HG03457 (cell line): ENCODE results near the gene SSTR1.

Experiments used
- ATAC-seq: cut with Tn5 transposase; IDR thresholded peaks from one replicate; pipeline ENCODE4 v1.9.1; 2021; ENCODE audit warnings: moderate number of reproducible peaks; ENCODE audit not compliant: unreplicated experiment

The SSTR1 gene

DNA sequence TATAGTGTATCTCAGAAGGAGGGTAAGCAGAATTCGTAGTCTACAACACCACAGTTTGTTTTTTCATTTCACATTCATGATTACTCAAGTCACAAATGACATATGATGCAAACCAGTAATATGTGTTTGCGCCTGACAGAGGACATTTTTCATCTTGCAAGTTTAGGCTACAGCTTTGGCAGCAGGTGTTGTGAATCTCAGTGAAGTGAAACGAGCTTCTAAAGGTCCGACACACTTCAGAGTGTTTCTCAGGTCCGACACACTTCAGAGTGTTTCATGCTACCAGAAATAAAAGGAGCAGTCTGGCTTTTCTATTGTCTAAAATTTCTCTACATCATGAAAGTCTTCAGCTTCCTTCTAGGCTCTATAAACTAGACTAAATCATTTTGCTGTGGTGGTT, 25.5 kb downstream of the SSTR1 start:
- ATAC-seq, result no peak

GRCh38 chr14:38238332-38238731, 30.6 kb downstream of the SSTR1 start:
- no peak for ATAC-seq

DNA sequence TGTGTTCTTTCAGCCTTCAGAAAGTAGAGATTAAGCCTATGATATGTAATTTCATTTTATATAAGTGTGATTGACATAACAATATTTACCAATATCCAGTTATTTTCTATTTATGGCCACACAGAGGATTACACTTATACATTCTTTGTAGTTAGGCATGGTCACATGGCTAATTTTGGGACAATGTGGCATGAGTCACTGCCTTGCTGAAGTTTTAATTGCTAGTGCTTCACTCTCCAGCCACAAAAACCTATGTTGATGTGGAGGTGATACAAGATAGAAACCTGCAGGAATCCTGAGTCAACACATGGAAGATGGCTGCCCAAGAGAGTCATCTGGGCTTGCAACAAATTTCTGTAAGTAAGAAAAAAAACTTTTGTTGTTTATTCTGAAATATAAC, 31.2 kb downstream of the SSTR1 start:
- no peak for ATAC-seq

- no peak for ATAC-seq
These were observed 36.1 kb downstream of the SSTR1 start for GRCh38 chr14:38243696-38244240.

DNA sequence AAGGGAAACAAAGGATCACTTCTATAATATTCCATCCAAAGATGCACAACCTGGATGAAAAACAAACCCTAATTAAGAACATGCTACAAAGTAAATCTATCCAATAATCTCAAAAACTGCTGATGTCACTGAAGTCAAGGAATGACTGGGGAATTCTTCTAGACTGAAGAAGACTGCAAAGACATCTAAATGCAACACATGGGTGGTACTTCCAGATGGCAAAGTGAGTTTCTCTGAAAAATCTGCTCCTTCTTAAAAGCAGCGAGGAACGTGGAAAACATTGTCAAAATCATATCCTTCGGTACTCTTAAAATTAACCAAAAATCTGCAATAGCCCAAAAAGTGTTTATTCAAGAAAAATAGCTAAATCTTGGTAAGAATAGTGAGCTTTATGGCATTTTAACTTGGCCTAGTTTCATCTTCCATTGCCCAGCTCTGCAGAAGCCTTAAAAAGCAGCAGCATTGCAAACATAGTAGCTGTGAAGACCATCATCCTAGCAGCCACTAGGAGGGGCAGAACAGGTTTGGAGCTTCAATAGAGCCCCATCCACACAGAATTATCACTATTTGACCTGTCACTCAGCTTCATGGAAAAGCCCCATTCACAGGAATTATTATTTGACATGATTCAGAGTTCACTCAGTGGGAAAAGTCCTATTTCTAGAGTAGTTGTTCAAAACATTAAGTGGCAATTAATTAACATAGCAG, 40.8 kb downstream of the SSTR1 start:
- no peak for ATAC-seq

DNA sequence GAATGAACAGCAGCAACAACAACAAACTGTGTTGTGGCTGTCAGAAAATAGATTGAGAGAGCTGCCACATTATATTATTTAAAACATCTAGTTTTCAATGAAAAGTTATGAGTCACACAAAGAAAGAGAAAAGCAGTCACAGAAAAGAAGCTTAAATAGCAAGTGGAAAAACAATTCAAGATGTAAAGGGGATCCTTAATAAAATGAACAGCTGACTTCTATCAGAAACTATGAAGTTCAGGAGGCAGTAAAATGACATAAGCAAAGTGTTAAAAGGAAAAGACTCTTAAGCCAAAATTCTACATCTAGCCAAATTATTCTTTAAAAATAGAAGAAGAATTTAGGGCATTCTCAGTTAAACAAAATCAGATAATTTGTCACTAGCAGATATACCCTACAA, 42.6 kb downstream of the SSTR1 start:
- ATAC-seq, result no peak

- ATAC-seq, result no peak
These were observed 44.5 kb downstream of the SSTR1 start for GRCh38 chr14:38252066-38252710.

DNA sequence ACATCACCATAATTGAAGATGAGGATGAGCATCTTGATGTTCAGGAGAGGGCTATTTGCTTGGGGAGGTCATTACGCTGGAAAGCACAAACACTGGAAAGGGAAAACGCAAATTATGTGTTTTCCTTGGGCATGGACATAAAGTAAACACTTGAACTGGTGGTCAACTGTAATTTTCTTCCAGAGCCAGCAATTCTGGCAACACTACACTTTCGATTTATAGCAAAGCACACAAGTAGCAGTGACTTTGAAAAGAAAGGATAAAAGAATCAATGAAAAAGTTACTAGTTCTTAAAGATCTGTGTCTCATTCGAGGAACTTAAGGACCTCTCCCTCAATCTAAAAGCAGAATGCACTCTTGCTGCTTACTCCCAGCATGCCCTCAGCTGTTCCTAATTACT, 46.0 kb downstream of the SSTR1 start:
- ATAC-seq, result no peak

DNA sequence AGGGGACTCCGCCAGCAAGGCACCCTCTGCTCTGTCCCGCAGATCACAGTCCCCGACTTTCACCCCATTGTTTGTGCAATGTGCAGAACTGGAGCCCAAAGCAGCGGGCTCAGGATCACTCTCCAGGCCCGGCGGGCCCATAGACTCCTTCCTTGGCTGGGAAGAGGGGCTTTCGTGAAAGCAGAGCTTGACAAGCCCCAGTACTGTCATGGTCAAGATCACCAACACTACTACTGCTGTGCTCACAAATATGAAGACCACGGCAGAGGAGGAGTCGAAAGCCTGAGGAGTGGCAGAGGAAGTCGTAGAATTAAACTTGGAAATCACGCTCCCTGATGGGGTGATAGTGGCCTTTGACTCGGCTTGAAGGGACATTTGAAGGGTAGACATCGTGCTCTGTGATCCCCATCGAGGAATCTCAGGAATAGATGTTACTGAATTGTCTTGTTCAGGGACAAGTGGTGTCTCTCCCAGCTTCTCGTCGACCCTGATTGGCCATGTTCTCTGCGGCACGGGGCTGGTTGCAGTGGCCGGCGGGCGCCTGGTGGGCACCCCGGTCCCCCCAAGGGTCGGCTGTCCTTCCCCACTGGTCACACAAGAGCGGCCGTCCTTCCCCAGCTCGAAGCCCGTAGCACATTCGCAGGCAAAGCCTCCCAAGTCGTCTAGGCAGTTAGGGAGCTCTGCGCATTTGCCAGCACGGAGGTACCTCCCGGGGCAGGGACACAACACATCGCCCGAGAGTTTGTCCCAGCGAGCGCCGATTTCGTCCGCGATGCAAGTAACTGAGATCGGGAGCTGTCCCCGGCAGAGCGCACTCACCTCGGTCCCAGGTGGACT, 47.1 kb downstream of the SSTR1 start:
- ATAC-seq, result no peak

DNA sequence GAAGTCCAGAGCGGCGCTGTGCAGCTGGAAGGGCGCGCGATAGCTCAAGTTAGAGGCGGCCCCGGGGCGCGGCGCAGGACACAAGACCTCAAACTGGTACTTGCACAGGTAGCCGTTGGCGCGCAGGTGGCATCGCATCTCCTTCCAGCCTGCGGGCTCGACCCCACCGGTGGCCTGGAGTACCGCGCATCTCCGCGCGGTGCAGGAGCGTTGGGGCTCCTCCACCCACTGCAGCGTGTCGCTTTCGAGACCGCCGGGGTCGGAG, 47.6 kb downstream of the SSTR1 start:
- ATAC-seq, result no peak

GRCh38 chr14:38255673-38256532, 48.2 kb downstream of the SSTR1 start, which contains the start of gene CLEC14A:
TSS of gene CLEC14A (minus strand) at chr14:38256093. CDS start at chr14:38256022, 71 bp downstream.
- no peak for ATAC-seq

- ATAC-seq, result no peak
These were observed 48.8 kb downstream of the SSTR1 start for GRCh38 chr14:38256533-38256840.

- no peak for ATAC-seq
These were observed 49.8 kb downstream of the SSTR1 start for GRCh38 chr14:38257507-38257906.

- ATAC-seq, result no peak
These were observed 53.9 kb downstream of the SSTR1 start for GRCh38 chr14:38261620-38262019.
